Transverse colon (tissue), 4 donors: ENCODE measurements around the gene PAX9.

Experiments
- CTCF ChIP-seq, 5 experiments: fragments of 200-600 bp in 3 of 5; fragments of 450-650 bp in 2 of 5; sonication (generic) in 3 of 5; IDR thresholded peaks; 1 replicate in 2 of 5; 2 replicates in 3 of 5; pipeline ENCODE4 v1.5.1; 2016 to 2017; ENCODE audit warnings: antibody characterized with exemption in 5 of 5, inconsistent platforms in 3 of 5, mild to moderate bottlenecking in 2 of 5, moderate library complexity in 1 of 5
- EP300 ChIP-seq: sonication (generic); formaldehyde crosslinking; IDR thresholded peaks from one replicate; pipeline ENCODE4 v1.6.1; 2017; ENCODE audit warnings: antibody characterized with exemption, low read depth
- POLR2A ChIP-seq: fragments of 450-650 bp; IDR thresholded peaks from one replicate; pipeline ENCODE4 v1.6.1; 2016; ENCODE audit warnings: antibody characterized with exemption, mild to moderate bottlenecking, moderate library complexity
- POLR2AphosphoS5 ChIP-seq, 3 donors: sonication (generic); formaldehyde crosslinking; IDR thresholded peaks; one replicate each; pipeline ENCODE4 v1.6.1; 2016; ENCODE audit warnings: antibody characterized with exemption in 3 of 3

GRCh38 chr14:36633580-36633979 is 28.1 kb upstream of the PAX9 start:
- TF ChIP-seq EP300 (no peak), CTCF (IDR thresholded peaks at IDR 0.05) (no peak), POLR2A (no peak), POLR2AphosphoS5 (IDR thresholded peaks at IDR 0.05) (no peak)
